MCF 10A (cell line): ENCODE measurements around the gene EDN1. TPM values are rescaled to one million over a fixed set of nuclear protein-coding genes. Genes with fewer than 3 reads are reported as not detected.

Source experiments
- BruUV-seq: library from RNA; stranded (reverse); fragments of 400-500 nt; replicated peaks from 2 replicates; lab custom pipeline; 2021; lab: Mats Ljungman, UMichigan
- CTCF ChIA-PET: fragments of 300-600 bp; sonication (Branson Sonifier 250); formaldehyde crosslinking; extraction: SDS; loops from one replicate; lab custom pipeline; 2021; ENCODE audit warnings: antibody characterized with exemption, inconsistent platforms; lab: Yijun Ruan, JAX
- POLR2A ChIA-PET: fragments of 300-600, 350-650 bp; sonication (Branson Sonifier 250); formaldehyde crosslinking; extraction: SDS; loops from one replicate; lab custom pipeline; 2020; ENCODE audit warnings: antibody characterized with exemption, inconsistent platforms; lab: Yijun Ruan, JAX
- DNase-seq: peaks from one replicate; pipeline ENCODE4 v3.0.0-alpha.2; 2018; ENCODE audit not compliant: unreplicated experiment
- H3K27ac Mint-ChIP-seq: one replicate; pipeline ENCODE4 v1.8.0; 2022; ENCODE audit warnings: mild to moderate bottlenecking, low read depth, mixed read lengths; ENCODE audit not compliant: unreplicated experiment
- H3K27me3 Mint-ChIP-seq: one replicate; pipeline ENCODE4 v1.8.0; 2022; ENCODE audit warnings: mixed read lengths; ENCODE audit not compliant: insufficient read depth, unreplicated experiment
- H3K36me3 Mint-ChIP-seq: one replicate; pipeline ENCODE4 v1.8.0; 2022; ENCODE audit warnings: mild to moderate bottlenecking, moderate library complexity, mixed read lengths; ENCODE audit not compliant: insufficient read depth, unreplicated experiment
- H3K4me1 Mint-ChIP-seq: one replicate; pipeline ENCODE4 v1.8.0; 2022; ENCODE audit warnings: mixed read lengths; ENCODE audit not compliant: insufficient read depth, unreplicated experiment
- H3K4me3 Mint-ChIP-seq: one replicate; pipeline ENCODE4 v1.8.0; 2022; ENCODE audit warnings: mild to moderate bottlenecking, moderate library complexity, mixed read lengths; ENCODE audit not compliant: unreplicated experiment
- H3K9me3 Mint-ChIP-seq: one replicate; pipeline ENCODE4 v1.8.0; 2022; ENCODE audit warnings: mixed read lengths; ENCODE audit not compliant: unreplicated experiment
- intact Hi-C: fragments of 100-400 bp; cut with micrococcal nuclease; formaldehyde crosslinking; loops from 2 replicates; pipeline ENCODE4 v1.14.1; 2022
- total RNA-seq: library from RNA; stranded (reverse); gene quantifications from 2 replicates; pipeline ENCODE4 v1.2.3, GENCODE V29; 2022
- TF ChIP-seq, protein P1 (sequence below): fragments of 200-600 bp; IDR thresholded peaks from one replicate; pipeline ENCODE4 v1.8.0; 2022; ENCODE audit warnings: antibody characterized with exemption, mild to moderate bottlenecking; ENCODE audit not compliant: unreplicated experiment

EDN1 gene
- total RNA-seq, 1 experiment from 2014 or later = 2.7 TPM

DNA sequence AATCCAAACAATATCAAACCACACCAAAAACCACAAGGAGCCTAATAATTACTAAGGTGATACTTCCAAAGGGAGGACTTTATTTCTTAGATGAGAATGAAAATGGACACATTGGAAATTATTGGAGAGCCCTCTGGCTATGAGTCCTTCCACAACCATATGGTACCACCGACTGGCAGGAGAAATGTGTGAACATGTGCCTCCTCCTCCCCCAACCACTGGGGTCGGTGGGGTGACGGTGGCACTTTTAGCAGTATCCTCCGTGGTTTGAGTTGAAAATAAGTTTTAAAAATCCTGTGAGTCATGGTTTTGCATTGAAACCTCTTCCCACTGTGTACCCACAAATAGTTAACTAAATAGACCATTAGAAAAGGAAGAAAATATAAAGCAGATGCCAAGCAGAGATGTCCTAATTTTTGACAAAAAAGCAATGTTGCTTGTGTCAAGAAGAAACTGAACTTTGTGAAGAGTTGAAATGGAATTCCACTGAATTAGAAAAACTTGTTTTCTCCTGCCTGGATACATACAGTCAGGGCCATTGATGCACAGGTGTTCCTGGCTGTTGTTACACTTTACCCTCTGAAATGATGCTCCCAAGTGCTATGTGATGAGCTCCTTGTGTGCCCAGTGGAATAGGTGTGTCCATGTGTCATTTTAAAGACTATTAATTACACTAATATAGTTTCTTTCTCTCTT, 3.2 kb downstream of the EDN1 start:
- H3K9me3 Mint-ChIP-seq = no peaks in the 10 kb centered on the region
- no peak for DNase-seq
- TF ChIP-seq, protein P1, sequence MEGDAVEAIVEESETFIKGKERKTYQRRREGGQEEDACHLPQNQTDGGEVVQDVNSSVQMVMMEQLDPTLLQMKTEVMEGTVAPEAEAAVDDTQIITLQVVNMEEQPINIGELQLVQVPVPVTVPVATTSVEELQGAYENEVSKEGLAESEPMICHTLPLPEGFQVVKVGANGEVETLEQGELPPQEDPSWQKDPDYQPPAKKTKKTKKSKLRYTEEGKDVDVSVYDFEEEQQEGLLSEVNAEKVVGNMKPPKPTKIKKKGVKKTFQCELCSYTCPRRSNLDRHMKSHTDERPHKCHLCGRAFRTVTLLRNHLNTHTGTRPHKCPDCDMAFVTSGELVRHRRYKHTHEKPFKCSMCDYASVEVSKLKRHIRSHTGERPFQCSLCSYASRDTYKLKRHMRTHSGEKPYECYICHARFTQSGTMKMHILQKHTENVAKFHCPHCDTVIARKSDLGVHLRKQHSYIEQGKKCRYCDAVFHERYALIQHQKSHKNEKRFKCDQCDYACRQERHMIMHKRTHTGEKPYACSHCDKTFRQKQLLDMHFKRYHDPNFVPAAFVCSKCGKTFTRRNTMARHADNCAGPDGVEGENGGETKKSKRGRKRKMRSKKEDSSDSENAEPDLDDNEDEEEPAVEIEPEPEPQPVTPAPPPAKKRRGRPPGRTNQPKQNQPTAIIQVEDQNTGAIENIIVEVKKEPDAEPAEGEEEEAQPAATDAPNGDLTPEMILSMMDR = no peak
- H3K36me3 Mint-ChIP-seq = peaks cover 33% of the 10 kb centered on the region
- peaks cover 68% of the 10 kb centered on the region for H3K4me1 Mint-ChIP-seq
- ChIA-PET CTCF (interaction anchor here (0.7 to 7.3 kb wide), 6 partner anchors 8 to 313 kb away, joined by 3 to 197 read pairs (median 27); no protein-coding TSS in a partner anchor), POLR2A (interaction anchor here (1.1 to 21.2 kb wide), 8 partner anchors 11 to 311 kb away, joined by 4 to 371 read pairs (median 6); no protein-coding TSS in a partner anchor)
- intact Hi-C loops = loop anchor here (2.0 to 5.0 kb wide), 2 partner anchors 281 to 601 kb away; partner anchors contain the start of gene HIVEP1
- no peak overlapping the region for H3K4me3 Mint-ChIP-seq
- no peaks in the 10 kb centered on the region for H3K27me3 Mint-ChIP-seq
- H3K27ac Mint-ChIP-seq = peak overlapping the region; percentile 95
- no TSS peak for BruUV-seq

DNA sequence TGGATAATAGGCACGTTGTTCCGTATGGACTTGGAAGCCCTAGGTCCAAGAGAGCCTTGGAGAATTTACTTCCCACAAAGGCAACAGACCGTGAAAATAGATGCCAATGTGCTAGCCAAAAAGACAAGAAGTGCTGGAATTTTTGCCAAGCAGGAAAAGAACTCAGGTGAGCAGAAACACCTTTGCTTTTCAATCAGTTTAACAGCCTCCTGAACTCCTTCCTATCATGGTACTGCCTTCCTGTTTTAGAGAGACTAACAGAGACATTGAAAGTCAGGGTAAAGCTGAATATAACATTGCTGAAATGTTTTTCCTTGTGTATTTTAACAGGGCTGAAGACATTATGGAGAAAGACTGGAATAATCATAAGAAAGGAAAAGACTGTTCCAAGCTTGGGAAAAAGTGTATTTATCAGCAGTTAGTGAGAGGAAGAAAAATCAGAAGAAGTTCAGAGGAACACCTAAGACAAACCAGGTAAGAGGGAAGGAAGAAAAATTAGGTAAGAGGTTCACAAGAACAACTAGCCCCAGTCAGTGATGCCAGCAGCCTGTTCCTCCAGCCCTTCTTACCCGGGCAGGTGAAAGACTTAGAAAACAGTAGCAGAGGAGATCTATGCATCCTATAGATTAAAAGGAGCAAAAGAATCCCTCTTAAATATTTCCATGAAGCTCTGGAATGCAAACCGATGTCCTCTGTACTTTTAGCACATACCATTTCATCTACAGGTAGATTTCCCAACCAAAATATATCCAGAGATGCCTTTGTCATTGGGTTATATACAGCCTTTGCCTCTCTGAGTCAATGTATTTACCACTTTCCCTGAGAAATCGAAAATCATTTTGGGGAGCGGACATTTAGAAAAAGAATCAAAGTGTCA, 4.0 kb downstream of the EDN1 start:
- TF ChIP-seq, protein P1 = no peak
- H3K4me3 Mint-ChIP-seq = no peak overlapping the region
- POLR2A ChIA-PET = interaction anchor here (0.7 to 21.2 kb wide), 10 partner anchors 10 to 311 kb away, joined by 3 to 371 read pairs (median 4); no protein-coding TSS in a partner anchor

DNA sequence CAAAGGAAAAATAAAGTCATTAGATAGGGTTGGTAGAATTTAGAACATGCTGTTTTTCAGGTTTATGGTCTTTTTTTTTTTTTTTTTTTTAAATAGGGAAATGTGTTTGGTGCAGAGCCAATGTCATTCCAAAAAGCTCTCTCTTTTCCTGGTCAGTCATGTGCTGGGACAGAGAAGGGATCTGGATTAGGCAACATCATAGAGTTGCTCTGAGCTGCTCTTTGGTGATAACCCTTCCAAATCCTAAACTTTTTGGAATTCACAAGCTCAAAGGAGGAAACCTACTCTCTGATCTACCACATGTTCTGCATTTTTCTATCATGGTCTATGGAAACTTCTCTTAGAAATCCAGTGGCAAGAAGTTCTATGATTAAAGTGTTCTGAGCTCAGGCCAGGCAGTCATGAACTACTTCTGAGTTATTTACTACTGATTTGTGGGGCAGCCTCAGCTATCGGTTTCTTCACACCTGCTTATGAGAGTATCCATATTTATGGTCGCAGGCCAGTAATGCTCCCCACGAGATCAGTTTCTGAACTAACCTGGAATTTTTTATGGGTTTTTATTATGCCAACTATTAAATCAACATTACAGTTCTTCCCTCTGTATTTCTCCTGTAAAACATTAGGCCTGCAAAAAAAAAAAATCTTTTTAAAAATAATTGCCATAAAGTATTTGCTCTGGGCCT, 4.8 kb downstream of the EDN1 start:
- H3K9me3 Mint-ChIP-seq = no peaks in the 10 kb centered on the region
- CTCF ChIA-PET = interaction anchor here (0.6 to 7.3 kb wide), 4 partner anchors 188 to 639 kb away, joined by 3 to 197 read pairs (median 4); no protein-coding TSS in a partner anchor
- H3K4me1 Mint-ChIP-seq = peaks cover 59% of the 10 kb centered on the region
- H3K27me3 Mint-ChIP-seq = no peaks in the 10 kb centered on the region
- peak overlapping the region; percentile 95 for H3K27ac Mint-ChIP-seq
- POLR2A ChIA-PET = interaction anchor here (0.7 to 21.2 kb wide), 7 partner anchors 9 to 308 kb away, joined by 3 to 371 read pairs (median 5); no protein-coding TSS in a partner anchor
- DNase-seq = no peak
- no peak overlapping the region for H3K4me3 Mint-ChIP-seq
- intact Hi-C loops = loop anchor here (5.0 kb wide), 1 partner anchor 283 kb away; the partner anchor contains the start of gene HIVEP1
- TF ChIP-seq, protein P1 = no peak
- peaks cover 33% of the 10 kb centered on the region for H3K36me3 Mint-ChIP-seq
- no TSS peak for BruUV-seq

More for the DNA sequence above, 4.0 kb downstream of the EDN1 start:
- Mint-ChIP-seq H3K36me3 (peaks cover 33% of the 10 kb centered on the region), H3K9me3 (no peaks in the 10 kb centered on the region), H3K27me3 (no peaks in the 10 kb centered on the region), H3K27ac (peak overlapping the region; percentile 95), H3K4me1 (peaks cover 68% of the 10 kb centered on the region)
- no peak for DNase-seq
- intact Hi-C loops = loop anchor here (2.0 to 5.0 kb wide), 2 partner anchors 282 to 601 kb away; partner anchors contain the start of gene HIVEP1
- CTCF ChIA-PET = interaction anchor here (0.6 to 7.3 kb wide), 6 partner anchors 7 to 499 kb away, joined by 3 to 197 read pairs (median 28); no protein-coding TSS in a partner anchor
- no TSS peak for BruUV-seq
